Measurements from ENCODE around the gene DOCK9.

Gene DOCK9

GRCh38 chr13:98890925-98891324 is 86.9 kb downstream of the DOCK9 start:
- DNase-seq (ENCODE audit: extremely low read depth in 1 of 2, low read depth in 1 of 2): no peak

- DNase-seq (ENCODE audit: extremely low read depth in 1 of 2, low read depth in 1 of 2): no peak
Measured at GRCh38 chr13:98890186-98890585, 87.7 kb downstream of the DOCK9 start.

- DNase-seq (ENCODE audit: extremely low read depth in 1 of 2, low read depth in 1 of 2): no peak
Measured at GRCh38 chr13:98889419-98890085, 88.3 kb downstream of the DOCK9 start.

GRCh38 chr13:98888890-98889279 is 89.0 kb downstream of the DOCK9 start:
- no peak for DNase-seq (ENCODE audit: extremely low read depth in 1 of 2, low read depth in 1 of 2)

- DNase-seq (ENCODE audit: extremely low read depth in 1 of 2, low read depth in 1 of 2): no peak
Measured at GRCh38 chr13:98888222-98888889, 89.5 kb downstream of the DOCK9 start.

GRCh38 chr13:98886587-98887230 is 91.2 kb downstream of the DOCK9 start:
- DNase-seq (ENCODE audit: extremely low read depth in 1 of 2, low read depth in 1 of 2): no peak

- no peak for DNase-seq (ENCODE audit: extremely low read depth in 1 of 2, low read depth in 1 of 2)
Measured at GRCh38 chr13:98885600-98885999, 92.3 kb downstream of the DOCK9 start.

GRCh38 chr13:98883998-98884397 is 93.9 kb downstream of the DOCK9 start:
- DNase-seq (ENCODE audit: extremely low read depth in 1 of 2, low read depth in 1 of 2): no peak

GRCh38 chr13:98881390-98881789 is 96.5 kb downstream of the DOCK9 start:
- DNase-seq (ENCODE audit: extremely low read depth in 1 of 2, low read depth in 1 of 2): no peak

GRCh38 chr13:98880677-98881076 is 97.2 kb downstream of the DOCK9 start:
- DNase-seq (ENCODE audit: extremely low read depth in 1 of 2, low read depth in 1 of 2): no peak

- DNase-seq (ENCODE audit: extremely low read depth in 1 of 2, low read depth in 1 of 2): no peak
Measured at GRCh38 chr13:98879957-98880356, 97.9 kb downstream of the DOCK9 start.

- DNase-seq (ENCODE audit: extremely low read depth in 1 of 2, low read depth in 1 of 2): no peak
Measured at GRCh38 chr13:98879127-98879520, 98.7 kb downstream of the DOCK9 start.

GRCh38 chr13:98878486-98879126 is 99.3 kb downstream of the DOCK9 start:
- DNase-seq (ENCODE audit: extremely low read depth in 1 of 2, low read depth in 1 of 2): no peak

- DNase-seq (ENCODE audit: extremely low read depth in 1 of 2, low read depth in 1 of 2): no peak
Measured at GRCh38 chr13:98877936-98878335, 99.9 kb downstream of the DOCK9 start.

GRCh38 chr13:98877466-98877865 is 100.4 kb downstream of the DOCK9 start:
- DNase-seq (ENCODE audit: extremely low read depth in 1 of 2, low read depth in 1 of 2): no peak

GRCh38 chr13:98875146-98875729 is 102.6 kb downstream of the DOCK9 start:
- DNase-seq (ENCODE audit: extremely low read depth in 1 of 2, low read depth in 1 of 2): no peak

- no peak for DNase-seq (ENCODE audit: extremely low read depth in 1 of 2, low read depth in 1 of 2)
Measured at GRCh38 chr13:98874029-98874397, 103.9 kb downstream of the DOCK9 start.

GRCh38 chr13:98873377-98874028 is 104.4 kb downstream of the DOCK9 start:
- DNase-seq (ENCODE audit: extremely low read depth in 1 of 2, low read depth in 1 of 2): no peak

GRCh38 chr13:98871727-98872126 is 106.1 kb downstream of the DOCK9 start:
- DNase-seq (ENCODE audit: extremely low read depth in 1 of 2, low read depth in 1 of 2): no peak

- no peak for DNase-seq (ENCODE audit: extremely low read depth in 1 of 2, low read depth in 1 of 2)
Measured at GRCh38 chr13:98869408-98870090, 108.3 kb downstream of the DOCK9 start.
